ENCODE measurements around the gene GTPBP2. TPM values are rescaled to one million over a fixed set of nuclear protein-coding genes. Genes with fewer than 3 reads are reported as not detected.

Gene GTPBP2
- polyA plus RNA-seq, 3 donors, result 3.6 to 120 (median 4.9) TPM

DNA sequence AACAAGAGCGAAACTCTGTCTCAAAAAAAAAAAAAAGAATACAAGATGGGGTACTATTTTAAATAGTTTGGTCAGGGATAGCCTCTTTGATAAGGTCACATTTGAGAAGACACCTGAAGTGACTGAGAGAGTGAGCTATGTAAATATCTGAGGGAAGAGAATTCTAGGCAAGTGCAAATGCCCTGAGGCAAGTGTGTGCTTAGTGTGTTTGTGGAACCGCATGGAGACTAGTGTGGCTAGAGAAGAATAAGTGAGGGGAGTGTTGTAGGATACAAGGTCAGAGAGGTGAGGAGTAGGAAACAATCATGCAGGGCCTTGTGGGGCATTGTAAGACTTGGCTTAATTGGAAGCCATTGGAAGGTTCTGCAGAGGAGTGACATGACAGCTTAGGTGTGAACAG lies 19.2 kb upstream of the GTPBP2 start:
- Histone ChIP-seq H3K9ac (ENCODE audit: insufficient read depth, low read length, poor library complexity, severe bottlenecking) (no peak overlapping the region), H2AFZ (ENCODE audit: insufficient read depth, low read depth, low read length, poor library complexity, severe bottlenecking) (no peak overlapping the region), H4K20me1 (ENCODE audit: insufficient read depth, low read length) (peaks cover 6% of the 10 kb centered on the region), H3K4me2 (replicated peaks; ENCODE audit: extremely low read depth, low read length, poor library complexity, severe bottlenecking) (no peak overlapping the region), H3K4me1 (ENCODE audit: control insufficient read depth in 1 of 2, insufficient read depth in 2 of 2, low read length in 2 of 2) (peaks cover 10 to 12% of the 10 kb centered on the region in 2 donors), H3K79me2 (ENCODE audit: insufficient read depth, low read length) (no peaks in the 10 kb centered on the region), H3K9me3 (replicated peaks in 1 of 2; ENCODE audit: control insufficient read depth in 1 of 2, insufficient read depth in 1 of 2, low read length in 2 of 2) (no peaks in the 10 kb centered on the region), H3K27ac (ENCODE audit: low read depth in 1 of 2, low read length in 2 of 2) (no peak overlapping the region), H3K4me3 (replicated peaks in 1 of 3; ENCODE audit: low read depth in 2 of 3, low read length in 3 of 3) (no peak overlapping the region), H3K36me3 (replicated peaks in 1 of 2; ENCODE audit: control insufficient read depth in 1 of 2, insufficient read depth in 2 of 2, low read length in 2 of 2) (no peaks in the 10 kb centered on the region), H3K27me3 (ENCODE audit: control insufficient read depth in 2 of 2, insufficient read depth in 2 of 2, low read length in 2 of 2) (no peaks in the 10 kb centered on the region)
- peaks cover 0 to 11% (median 2%) of the 10 kb centered on the region in 3 donors for H3K27me3 Mint-ChIP-seq (ENCODE audit: low read depth in 3 of 3)
- 100% methylated on average over 2 of the region's 2 CpGs for WGBS (ENCODE audit: insufficient coverage)
- DNase-seq, result no peak
- H3K27ac Mint-ChIP-seq, result peak overlapping the region in 1 of 7 donors; percentile 16
- TF ChIP-seq CTCF (IDR thresholded peaks at IDR 0.05), result no peak
- H3K9me3 Mint-ChIP-seq, result no peaks in the 10 kb centered on the region
- peaks cover 0 to 2% of the 10 kb centered on the region in 2 donors for H3K36me3 Mint-ChIP-seq
- peaks cover 15% of the 10 kb centered on the region for H3K4me1 Mint-ChIP-seq
- H3K4me3 Mint-ChIP-seq, result no peak overlapping the region
- intact Hi-C loops (cut with micrococcal nuclease), result no loop called here

GRCh38 chr6:43647613-43648012 lies 18.5 kb upstream of the GTPBP2 start:
- Histone ChIP-seq H3K27ac (ENCODE audit: low read depth in 1 of 2, low read length in 2 of 2) (no peak overlapping the region), H3K79me2 (ENCODE audit: insufficient read depth, low read length) (no peaks in the 10 kb centered on the region), H3K9ac (ENCODE audit: insufficient read depth, low read length, poor library complexity, severe bottlenecking) (no peak overlapping the region), H3K4me3 (replicated peaks in 1 of 3; ENCODE audit: low read depth in 2 of 3, low read length in 3 of 3) (no peak overlapping the region), H3K36me3 (replicated peaks in 1 of 2; ENCODE audit: control insufficient read depth in 1 of 2, insufficient read depth in 2 of 2, low read length in 2 of 2) (peaks cover under 1% of the 10 kb centered on the region in 2 donors), H3K27me3 (ENCODE audit: control insufficient read depth in 2 of 2, insufficient read depth in 2 of 2, low read length in 2 of 2) (no peaks in the 10 kb centered on the region), H4K20me1 (ENCODE audit: insufficient read depth, low read length) (peaks cover 9% of the 10 kb centered on the region), H2AFZ (ENCODE audit: insufficient read depth, low read depth, low read length, poor library complexity, severe bottlenecking) (no peak overlapping the region), H3K4me1 (ENCODE audit: control insufficient read depth in 1 of 2, insufficient read depth in 2 of 2, low read length in 2 of 2) (peaks cover 10 to 12% of the 10 kb centered on the region in 2 donors), H3K4me2 (replicated peaks; ENCODE audit: extremely low read depth, low read length, poor library complexity, severe bottlenecking) (no peak overlapping the region), H3K9me3 (replicated peaks in 1 of 2; ENCODE audit: control insufficient read depth in 1 of 2, insufficient read depth in 1 of 2, low read length in 2 of 2) (no peaks in the 10 kb centered on the region)
- H3K9me3 Mint-ChIP-seq, result no peaks in the 10 kb centered on the region
- H3K27ac Mint-ChIP-seq, result no peak overlapping the region
- peaks cover 2 to 5% of the 10 kb centered on the region in 2 donors for H3K36me3 Mint-ChIP-seq
- H3K4me3 Mint-ChIP-seq, result no peak overlapping the region
- peaks cover 0 to 11% (median 2%) of the 10 kb centered on the region in 3 donors for H3K27me3 Mint-ChIP-seq (ENCODE audit: low read depth in 3 of 3)
- DNase-seq, result no peak
- peaks cover 15% of the 10 kb centered on the region for H3K4me1 Mint-ChIP-seq
- no peak for TF ChIP-seq CTCF (IDR thresholded peaks at IDR 0.05)
- WGBS (ENCODE audit: insufficient coverage), result no CpG with 5 or more reads among the region's 3 CpGs
- intact Hi-C loops (cut with micrococcal nuclease), result no loop called here
